ACHN (cell line): ENCODE data around the gene CABCOCO1.

Experiments
- DNase-seq: peaks from one replicate; pipeline ENCODE4 v3.0.0-alpha.2; 2015
- in situ Hi-C: cut with HindIII; loops from 2 replicates; pipeline ENCODE4 v1.10.0; 2017; ENCODE audit warnings: low sequenced_read_pairs, low pct_ligation_motif_present, low pct_unique_long_range_greater_than_20kb

The CABCOCO1 gene

GRCh38 chr10:61792921-61793320, 130.2 kb downstream of the CABCOCO1 start:
- DNase-seq = no peak
- in situ Hi-C loops = no loop called here

GRCh38 chr10:61793760-61794703, 131.3 kb downstream of the CABCOCO1 start:
- in situ Hi-C loops = no loop called here
- DNase-seq = no peak

GRCh38 chr10:61795147-61795546, 132.4 kb downstream of the CABCOCO1 start:
- in situ Hi-C loops = no loop called here
- DNase-seq = no peak

GRCh38 chr10:61795551-61795950, 132.8 kb downstream of the CABCOCO1 start:
- in situ Hi-C loops = no loop called here
- DNase-seq = no peak

- DNase-seq = no peak
- in situ Hi-C loops = no loop called here
Measured at GRCh38 chr10:61796785-61797184, 134.1 kb downstream of the CABCOCO1 start.

GRCh38 chr10:61797304-61798153, 134.8 kb downstream of the CABCOCO1 start:
- in situ Hi-C loops = no loop called here
- no peak for DNase-seq

GRCh38 chr10:61798713-61799112, 136.0 kb downstream of the CABCOCO1 start:
- in situ Hi-C loops = no loop called here
- peak; percentile 44 for DNase-seq

- no peak for DNase-seq
- in situ Hi-C loops = no loop called here
Measured at GRCh38 chr10:61801484-61801883, 138.8 kb downstream of the CABCOCO1 start.

- in situ Hi-C loops = no loop called here
Measured at GRCh38 chr10:61803269-61803668, 140.5 kb downstream of the CABCOCO1 start.

GRCh38 chr10:61804414-61804813, 141.7 kb downstream of the CABCOCO1 start:
- in situ Hi-C loops = no loop called here
- DNase-seq = no peak

More at GRCh38 chr10:61803269-61803668, 140.5 kb downstream of the CABCOCO1 start:
- DNase-seq = no peak

GRCh38 chr10:61805091-61805490, 142.4 kb downstream of the CABCOCO1 start:
- no peak for DNase-seq
- in situ Hi-C loops = no loop called here

- DNase-seq = no peak
- in situ Hi-C loops = no loop called here
Measured at GRCh38 chr10:61810263-61810662, 147.5 kb downstream of the CABCOCO1 start.

- no peak for DNase-seq
- in situ Hi-C loops = no loop called here
Measured at GRCh38 chr10:61812052-61812721, 149.5 kb downstream of the CABCOCO1 start.

GRCh38 chr10:61812920-61813319, 150.2 kb downstream of the CABCOCO1 start:
- no peak for DNase-seq
- in situ Hi-C loops = no loop called here

- in situ Hi-C loops = no loop called here
- no peak for DNase-seq
Measured at GRCh38 chr10:61814160-61814559, 151.4 kb downstream of the CABCOCO1 start.

GRCh38 chr10:61815496-61815895, 152.8 kb downstream of the CABCOCO1 start:
- no peak for DNase-seq
- in situ Hi-C loops = no loop called here
